B cell (primary cell): ENCODE data around the gene DCBLD1. TPM values are rescaled to one million over a fixed set of nuclear protein-coding genes. Genes with fewer than 3 reads are reported as not detected.

Experiments
- ATAC-seq: fragments of 200-7000 bp; cut with Tn5 transposase; one replicate; pipeline ENCODE4 v1.10.0; 2021; ENCODE audit warnings: low read depth, mild to moderate bottlenecking, moderate number of reproducible peaks, moderate library complexity
- CTCF ChIA-PET: fragments of 350-600 bp; sonication (Branson Sonifier 250); formaldehyde crosslinking; loops from one replicate; lab custom pipeline; 2021; ENCODE audit warnings: antibody characterized with exemption, inconsistent platforms; lab: Charles Lee
- POLR2A ChIA-PET: fragments of 350-600 bp; sonication (Branson Sonifier 250); formaldehyde crosslinking; loops from one replicate; lab custom pipeline; 2021; ENCODE audit warnings: antibody characterized with exemption; lab: Charles Lee
- DNase-seq: peaks from one replicate; pipeline ENCODE4 v3.0.0; 2013
- H2AFZ ChIP-seq: 2 replicates; pipeline ENCODE4 v1.6.1; 2012; ENCODE audit warnings: mild to moderate bottlenecking, low read depth, low read length; ENCODE audit not compliant: insufficient read depth, poor library complexity, severe bottlenecking
- H3K27ac ChIP-seq, 2 donors: 1 replicate in 1 of 2; 2 replicates in 1 of 2; pipeline ENCODE4 v1.5.1; 2012 to 2013; ENCODE audit warnings: low read length in 2 of 2, mild to moderate bottlenecking in 2 of 2, moderate library complexity in 1 of 2
- H3K27me3 ChIP-seq, 4 experiments: fragments of 200-600 bp in 1 of 4; sonication (generic) in 1 of 4; replicated peaks in 1 of 4; 1 replicate in 2 of 4; 2 replicates in 2 of 4; pipeline versions ENCODE4 v1.6.1 to v1.7.0; 2013 to 2016; ENCODE audit warnings: low read length in 3 of 4, mild to moderate bottlenecking in 2 of 4, mixed read lengths in 1 of 4, moderate library complexity in 1 of 4; ENCODE audit not compliant: insufficient read depth in 4 of 4, control insufficient read depth in 3 of 4; ENCODE audit errors: control extremely low read depth in 1 of 4
- H3K36me3 ChIP-seq, 2 experiments: replicated peaks in 1 of 2; 1 replicate in 1 of 2; 2 replicates in 1 of 2; pipeline versions ENCODE4 v1.6.1 to v1.7.1; 2013; ENCODE audit warnings: low read length in 1 of 2; ENCODE audit not compliant: insufficient read depth in 2 of 2, control insufficient read depth in 1 of 2; ENCODE audit errors: control extremely low read depth in 1 of 2, extremely low read depth in 1 of 2
- H3K4me1 ChIP-seq, 2 donors: fragments of 200-600 bp in 1 of 2; sonication (generic) in 1 of 2; 1 replicate in 1 of 2; 2 replicates in 1 of 2; pipeline versions ENCODE4 v1.5.1 to v1.6.1; 2013 to 2017; ENCODE audit warnings: low read length in 2 of 2; ENCODE audit not compliant: control insufficient read depth in 2 of 2, insufficient read depth in 2 of 2
- H3K4me2 ChIP-seq: replicated peaks from 2 replicates; pipeline ENCODE3; 2012; ENCODE audit warnings: mild to moderate bottlenecking, low read depth, low read length; ENCODE audit not compliant: poor library complexity, severe bottlenecking
- H3K4me3 ChIP-seq, 5 experiments: fragments of 200-600 bp in 1 of 5; sonication (generic) in 1 of 5; 1 replicate in 3 of 5; 2 replicates in 2 of 5; pipeline versions ENCODE4 v1.5.1 to v1.7.0; 2011 to 2016; ENCODE audit warnings: low read length in 4 of 5, mild to moderate bottlenecking in 4 of 5, low read depth in 2 of 5, control low read depth in 1 of 5, moderate library complexity in 1 of 5; ENCODE audit not compliant: insufficient read depth in 1 of 5; ENCODE audit errors: control extremely low read depth in 1 of 5, extremely low read depth in 1 of 5
- H3K79me2 ChIP-seq: fragments of 200-600 bp; sonication (generic); one replicate; pipeline ENCODE4 v1.6.0; 2016; ENCODE audit warnings: low read length; ENCODE audit not compliant: control insufficient read depth, insufficient read depth
- H3K9ac ChIP-seq: fragments of 200-600 bp; sonication (generic); 2 replicates; pipeline ENCODE4 v1.6.1; 2017; ENCODE audit warnings: mild to moderate bottlenecking, low read length, moderate library complexity
- H3K9me3 ChIP-seq, 3 donors: one replicate each; pipeline versions ENCODE4 v1.6.1 to v1.7.1; 2013; ENCODE audit warnings: low read length in 2 of 3; ENCODE audit not compliant: control insufficient read depth in 2 of 3, insufficient read depth in 1 of 3; ENCODE audit errors: control extremely low read depth in 1 of 3
- H4K20me1 ChIP-seq: 2 replicates; pipeline ENCODE4 v1.6.0; 2012; ENCODE audit warnings: mild to moderate bottlenecking, low read length; ENCODE audit not compliant: insufficient read depth, control insufficient read depth, poor library complexity, severe bottlenecking
- H3K27ac Mint-ChIP-seq: one replicate; pipeline ENCODE4 v1.8.0; 2021; ENCODE audit warnings: mixed read lengths
- H3K27me3 Mint-ChIP-seq: one replicate; pipeline ENCODE4 v1.8.0; 2021; ENCODE audit warnings: mixed read lengths
- H3K4me1 Mint-ChIP-seq: one replicate; pipeline ENCODE4 v1.8.0; 2021; ENCODE audit warnings: mixed read lengths
- H3K4me3 Mint-ChIP-seq: one replicate; pipeline ENCODE4 v1.8.0; 2021; ENCODE audit warnings: mixed read lengths
- H3K9me3 Mint-ChIP-seq: one replicate; pipeline ENCODE4 v1.8.0; 2022; ENCODE audit warnings: mixed read lengths; ENCODE audit not compliant: insufficient read depth
- CTCF ChIP-seq: fragments of 200-600 bp; IDR thresholded peaks from one replicate; pipeline ENCODE4 v1.8.0; 2022; ENCODE audit warnings: antibody characterized with exemption, mild to moderate bottlenecking
- EZH2 ChIP-seq: IDR thresholded peaks from 2 replicates; pipeline ENCODE4 v1.6.1; 2012; ENCODE audit warnings: borderline replicate concordance, low read depth, mild to moderate bottlenecking, moderate library complexity, low read length; ENCODE audit not compliant: insufficient read depth, poor library complexity, severe bottlenecking
- WGBS: methylation state at CpG from one replicate; pipeline ENCODE4 v1.1.5; 2013; ENCODE audit warnings: missing lambda C conversion rate; ENCODE audit not compliant: insufficient coverage; 5-methylcytosine and 5-hydroxymethylcytosine counted together
- intact Hi-C: fragments of 100-400 bp; cut with micrococcal nuclease; formaldehyde crosslinking; loops from one replicate; pipeline ENCODE4 v1.10.0; 2022
- polyA plus RNA-seq: library from polyadenylated mRNA; depleted of rRNA; stranded (reverse); fragments of >200 nt; gene quantifications from 2 replicates; pipeline ENCODE4 v1.2.3, GENCODE V29; 2012
- total RNA-seq, 2 donors: library from RNA; stranded (reverse); fragments of 120-200 nt in 1 of 2; gene quantifications; 1 replicate in 1 of 2; 2 replicates in 1 of 2; pipeline versions ENCODE4 v1.2.3 to v1.2.4, GENCODE V29; 2013 to 2022

Gene DCBLD1
- total and polyA plus RNA-seq, 2 donors (not counting 1 experiment from before 2014, with no cell fraction given): 0.21 to 0.37 TPM

- ChIA-PET CTCF (interaction anchor here (0.8 to 1.7 kb wide), 3 partner anchors 11 to 100 kb away, joined by 3 to 4 read pairs (median 3); no protein-coding TSS in a partner anchor), POLR2A (no interaction called here)
- no peaks in the 10 kb centered on the region for H3K79me2 ChIP-seq
- Mint-ChIP-seq H3K4me3 (peak overlapping the region; percentile 38), H3K4me1 (peaks cover 15% of the 10 kb centered on the region), H3K27ac (no peak overlapping the region), H3K27me3 (peaks cover 23% of the 10 kb centered on the region), H3K9me3 (no peaks in the 10 kb centered on the region)
- H3K4me3 ChIP-seq: no peak overlapping the region
- H3K9ac ChIP-seq: no peak overlapping the region
- DNase-seq: no peak
- no peaks in the 10 kb centered on the region for H3K36me3 ChIP-seq
- no peak for ATAC-seq
- WGBS: 100% methylated on average over 1 of the region's 8 CpGs
- no peaks in the 10 kb centered on the region for H4K20me1 ChIP-seq
- H3K27ac ChIP-seq: no peak overlapping the region
- peaks cover 0 to 4% (median 0%) of the 10 kb centered on the region in 3 donors for H3K9me3 ChIP-seq
- peaks cover 13 to 15% of the 10 kb centered on the region in 2 donors for H3K4me1 ChIP-seq
- TF ChIP-seq EZH2 (no peak), CTCF (no peak)
- peaks cover 0 to 20% (median 4%) of the 10 kb centered on the region in 4 experiments for H3K27me3 ChIP-seq
- no peak overlapping the region for H2AFZ ChIP-seq
- no peak overlapping the region for H3K4me2 ChIP-seq
- intact Hi-C loops: no loop called here
Observed at GRCh38 chr6:117548797-117549301, 66.4 kb downstream of the DCBLD1 start.

- no peak overlapping the region for H3K27ac ChIP-seq
- CTCF ChIA-PET: interaction anchor here (0.8 to 1.7 kb wide), 2 partner anchors 10 to 100 kb away, joined by 3 to 4 read pairs; no protein-coding TSS in a partner anchor
Observed at GRCh38 chr6:117549611-117550010, 67.1 kb downstream of the DCBLD1 start.

More at GRCh38 chr6:117549611-117550010, 67.1 kb downstream of the DCBLD1 start:
- POLR2A ChIA-PET: no interaction called here
- no peak for TF ChIP-seq CTCF
- TF ChIP-seq EZH2: no peak
- intact Hi-C loops: no loop called here
- DNase-seq: no peak
- Histone ChIP-seq H3K27me3 (peaks cover 0 to 20% (median 4%) of the 10 kb centered on the region in 4 experiments), H3K4me1 (peaks cover 13 to 15% of the 10 kb centered on the region in 2 donors), H3K4me3 (no peak overlapping the region), H4K20me1 (no peaks in the 10 kb centered on the region), H3K79me2 (no peaks in the 10 kb centered on the region), H3K36me3 (no peaks in the 10 kb centered on the region), H2AFZ (no peak overlapping the region), H3K9ac (no peak overlapping the region), H3K4me2 (no peak overlapping the region), H3K9me3 (peaks cover 0 to 4% (median 0%) of the 10 kb centered on the region in 3 donors)
- Mint-ChIP-seq H3K27me3 (peaks cover 27% of the 10 kb centered on the region), H3K9me3 (no peaks in the 10 kb centered on the region), H3K4me1 (peaks cover 15% of the 10 kb centered on the region), H3K4me3 (no peak overlapping the region), H3K27ac (no peak overlapping the region)
- ATAC-seq: no peak
- WGBS: 50% methylated on average over 1 of the region's 4 CpGs
